DMS53 treated with DMSO at 0.1 percent for 48 hours (cell line): Measurements from ENCODE around the gene LENEP.

Experiments
- DNase-seq: peaks from one replicate; lab custom pipeline; 2025; ENCODE audit not compliant: unreplicated experiment; lab: John Stamatoyannopoulos, UW

Gene LENEP

GRCh38 chr1:154998818-154999570, 5.6 kb downstream of the LENEP start:
- peak; percentile 23 for DNase-seq

- peak; percentile 65 for DNase-seq
These were observed 6.4 kb downstream of the LENEP start for GRCh38 chr1:154999571-155000410.

- no peak for DNase-seq
These were observed 7.0 kb downstream of the LENEP start for GRCh38 chr1:155000411-155000725.

GRCh38 chr1:155000726-155001424, 7.5 kb downstream of the LENEP start:
- DNase-seq: peak; percentile 89

GRCh38 chr1:155001425-155001674, 8.0 kb downstream of the LENEP start:
- DNase-seq: no peak

- peak; percentile 93 for DNase-seq
These were observed 8.5 kb downstream of the LENEP start for GRCh38 chr1:155001675-155002463.

GRCh38 chr1:155002464-155003226, 9.3 kb downstream of the LENEP start, which contains the start of gene ZBTB7B:
TSS of gene ZBTB7B (plus strand) at chr1:155002802. CDS start at chr1:155014661, 11,859 bp downstream.
- DNase-seq: peak; percentile 89

GRCh38 chr1:155003227-155003765, 9.9 kb downstream of the LENEP start:
- no peak for DNase-seq

GRCh38 chr1:155003766-155004351, 10.5 kb downstream of the LENEP start:
- no peak for DNase-seq

GRCh38 chr1:155004352-155005075, 11.1 kb downstream of the LENEP start:
- no peak for DNase-seq

GRCh38 chr1:155005076-155006011, 12.0 kb downstream of the LENEP start:
- no peak for DNase-seq

- DNase-seq: no peak
These were observed 13.3 kb downstream of the LENEP start for GRCh38 chr1:155006601-155007101.

GRCh38 chr1:155007251-155007828, 14.0 kb downstream of the LENEP start:
- DNase-seq: no peak

- no peak for DNase-seq
These were observed 14.9 kb downstream of the LENEP start for GRCh38 chr1:155008015-155008941.

- DNase-seq: no peak
These were observed 15.9 kb downstream of the LENEP start for GRCh38 chr1:155009221-155009711.

- DNase-seq: no peak
These were observed 16.4 kb downstream of the LENEP start for GRCh38 chr1:155009742-155010141.
